Right lobe of liver (tissue), 4 donors: ENCODE measurements around the gene SHISA6.

ENCODE experiments used
- POLR2A ChIP-seq: fragments of 450-650 bp; IDR thresholded peaks from one replicate; pipeline ENCODE4 v1.6.1; 2017; ENCODE audit warnings: antibody characterized with exemption, mild to moderate bottlenecking
- TF ChIP-seq, protein P1 (sequence below), 4 donors: fragments of 200-600 bp in 3 of 4; fragments of 450-650 bp in 1 of 4; IDR thresholded peaks; one replicate each; pipeline versions ENCODE4 v1.5.1 to v1.8.0; 2016 to 2022; ENCODE audit warnings: antibody characterized with exemption in 4 of 4, mild to moderate bottlenecking in 2 of 4
- donor health status: DM: no; HTN: no; CAD: no.
- donor health status: DM: no; HTN: no; CAD: no.
- donor health status: DM: no; HTN: yes; CAD: no.

DNA sequence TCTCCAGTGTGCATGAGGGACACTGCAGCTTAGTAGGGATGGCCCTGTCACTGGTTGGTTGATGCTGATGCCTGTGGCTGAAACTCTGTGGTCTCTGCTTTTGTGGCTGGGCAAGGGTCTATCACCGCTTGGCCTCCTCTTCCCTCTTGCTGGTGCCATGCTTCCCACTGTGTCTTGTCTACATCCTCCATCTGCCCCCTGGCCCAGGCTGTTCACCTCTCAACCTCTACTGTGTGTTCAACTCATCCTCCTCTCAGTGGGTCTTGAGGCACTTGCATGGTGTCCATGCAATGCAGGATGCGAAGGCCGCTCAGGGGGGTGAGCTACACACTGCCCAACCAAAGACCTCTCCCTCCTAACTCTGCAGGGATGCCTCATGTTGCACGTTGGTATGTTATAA lies 19.8 kb upstream of the SHISA6 start:
- no peak for TF ChIP-seq POLR2A
- TF ChIP-seq, protein P1, sequence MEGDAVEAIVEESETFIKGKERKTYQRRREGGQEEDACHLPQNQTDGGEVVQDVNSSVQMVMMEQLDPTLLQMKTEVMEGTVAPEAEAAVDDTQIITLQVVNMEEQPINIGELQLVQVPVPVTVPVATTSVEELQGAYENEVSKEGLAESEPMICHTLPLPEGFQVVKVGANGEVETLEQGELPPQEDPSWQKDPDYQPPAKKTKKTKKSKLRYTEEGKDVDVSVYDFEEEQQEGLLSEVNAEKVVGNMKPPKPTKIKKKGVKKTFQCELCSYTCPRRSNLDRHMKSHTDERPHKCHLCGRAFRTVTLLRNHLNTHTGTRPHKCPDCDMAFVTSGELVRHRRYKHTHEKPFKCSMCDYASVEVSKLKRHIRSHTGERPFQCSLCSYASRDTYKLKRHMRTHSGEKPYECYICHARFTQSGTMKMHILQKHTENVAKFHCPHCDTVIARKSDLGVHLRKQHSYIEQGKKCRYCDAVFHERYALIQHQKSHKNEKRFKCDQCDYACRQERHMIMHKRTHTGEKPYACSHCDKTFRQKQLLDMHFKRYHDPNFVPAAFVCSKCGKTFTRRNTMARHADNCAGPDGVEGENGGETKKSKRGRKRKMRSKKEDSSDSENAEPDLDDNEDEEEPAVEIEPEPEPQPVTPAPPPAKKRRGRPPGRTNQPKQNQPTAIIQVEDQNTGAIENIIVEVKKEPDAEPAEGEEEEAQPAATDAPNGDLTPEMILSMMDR (IDR thresholded peaks at IDR 0.05): no peak
